GM12865 (cell line): ENCODE results near the gene UMPS.

Experiments
- DNase-seq: peaks from one replicate; pipeline ENCODE4 v3.0.0; 2010; ENCODE audit warnings: low read depth
- H3K4me3 ChIP-seq: 2 replicates; pipeline ENCODE4 v1.5.1; 2011; ENCODE audit warnings: mild to moderate bottlenecking, low read depth, low read length, control low read depth
- CTCF ChIP-seq: IDR thresholded peaks from 2 replicates; pipeline ENCODE4 v1.5.1; 2011; ENCODE audit warnings: low read length, control low read depth, low read depth, inconsistent platforms; ENCODE audit not compliant: insufficient read depth; ENCODE audit errors: missing control alignments

The UMPS gene

GRCh38 chr3:124791142-124791541 lies 60.9 kb downstream of the UMPS start:
- TF ChIP-seq CTCF = no peak
- DNase-seq = no peak
- H3K4me3 ChIP-seq = no peak overlapping the region

- peak; percentile 16 for DNase-seq
- TF ChIP-seq CTCF = no peak
- no peak overlapping the region for H3K4me3 ChIP-seq
Observed at GRCh38 chr3:124791639-124792151, 61.4 kb downstream of the UMPS start.

DNA sequence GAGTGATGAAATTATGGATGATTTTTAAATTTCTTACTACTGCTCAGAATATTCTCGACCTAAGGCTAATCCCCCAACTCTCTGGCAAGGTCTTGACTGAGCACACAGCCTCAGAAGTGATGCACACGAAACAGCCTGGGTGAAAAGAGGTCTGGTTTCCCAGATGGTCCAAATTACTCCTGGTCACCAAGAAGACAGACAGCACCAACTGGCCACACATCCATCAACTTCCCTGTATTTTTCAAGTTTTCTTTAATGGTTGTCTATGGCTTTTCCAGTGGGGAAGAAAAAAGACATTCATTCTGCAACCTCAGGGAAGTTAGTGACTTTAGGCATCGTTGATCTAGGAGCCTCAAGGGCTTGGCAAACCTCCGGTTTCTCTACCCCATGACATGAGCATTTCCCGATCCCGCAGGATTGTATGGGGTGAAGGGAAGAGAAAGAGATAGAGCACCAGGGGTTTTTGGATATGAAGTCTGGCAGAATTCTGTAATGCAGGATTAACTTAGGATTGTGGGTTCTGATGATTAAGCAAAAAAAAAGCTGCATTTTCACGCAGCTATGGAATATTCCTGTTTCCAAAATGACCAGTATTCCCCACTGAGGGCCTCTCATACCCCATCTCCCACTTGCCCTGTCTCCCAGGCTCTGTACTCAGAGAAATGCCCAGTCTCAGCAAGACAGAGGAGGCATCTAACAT lies 62.2 kb downstream of the UMPS start:
- H3K4me3 ChIP-seq = no peak overlapping the region
- DNase-seq = no peak
- TF ChIP-seq CTCF = no peak

DNA sequence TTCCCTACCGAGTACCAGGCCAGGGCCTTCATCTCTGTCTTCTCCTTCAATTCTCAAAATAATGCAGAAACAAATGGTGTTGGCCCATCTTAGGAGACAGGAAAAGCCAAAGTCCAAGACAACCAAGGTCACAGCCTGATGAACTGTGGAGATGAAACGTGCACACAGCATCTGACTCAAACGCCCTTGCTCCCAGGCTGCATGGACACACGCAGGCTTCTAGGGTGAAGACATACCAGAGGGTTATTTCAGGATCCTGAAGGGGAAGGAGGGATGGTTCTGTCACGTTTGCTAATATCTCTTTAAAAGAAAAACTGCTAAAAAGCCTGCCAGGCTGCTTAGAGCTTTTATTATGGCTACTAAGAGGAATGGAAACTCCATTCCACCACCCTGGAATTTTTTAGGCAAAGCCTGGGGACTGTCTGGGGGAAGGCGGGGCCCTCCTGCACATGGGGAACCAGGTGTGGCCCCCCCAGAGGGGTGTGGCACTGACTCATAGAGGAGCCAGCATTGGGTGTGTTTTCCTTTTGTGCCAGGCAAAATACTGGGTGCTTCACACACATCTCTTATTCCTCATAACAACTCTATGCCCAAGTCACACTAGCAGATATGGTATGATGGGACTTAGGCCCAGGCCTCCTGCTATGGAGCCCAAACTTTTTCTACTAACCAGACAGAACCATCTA lies 62.9 kb downstream of the UMPS start:
- no peak for TF ChIP-seq CTCF
- no peak overlapping the region for H3K4me3 ChIP-seq
- DNase-seq = no peak

DNA sequence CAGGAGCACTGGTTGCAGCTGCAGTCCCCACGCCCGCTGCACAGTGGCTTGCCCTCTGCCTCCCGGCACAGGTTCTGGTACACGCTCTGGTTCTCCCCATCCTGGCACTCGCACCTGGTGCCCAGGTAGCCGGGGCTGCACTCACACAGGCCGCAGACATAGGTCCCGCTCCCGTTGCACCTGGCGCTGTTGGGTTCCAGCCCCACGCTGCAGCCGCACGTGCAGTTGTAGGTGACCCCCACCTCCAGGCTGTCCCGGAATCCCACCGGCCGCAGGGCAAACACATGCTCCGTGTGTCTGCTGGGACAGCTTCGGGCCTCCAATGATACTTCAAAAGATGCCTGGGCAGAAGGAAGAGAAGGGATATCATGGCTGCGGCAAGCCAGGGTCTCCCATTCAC lies 66.2 kb downstream of the UMPS start:
- no peak for DNase-seq
- TF ChIP-seq CTCF = no peak
- no peak overlapping the region for H3K4me3 ChIP-seq

DNA sequence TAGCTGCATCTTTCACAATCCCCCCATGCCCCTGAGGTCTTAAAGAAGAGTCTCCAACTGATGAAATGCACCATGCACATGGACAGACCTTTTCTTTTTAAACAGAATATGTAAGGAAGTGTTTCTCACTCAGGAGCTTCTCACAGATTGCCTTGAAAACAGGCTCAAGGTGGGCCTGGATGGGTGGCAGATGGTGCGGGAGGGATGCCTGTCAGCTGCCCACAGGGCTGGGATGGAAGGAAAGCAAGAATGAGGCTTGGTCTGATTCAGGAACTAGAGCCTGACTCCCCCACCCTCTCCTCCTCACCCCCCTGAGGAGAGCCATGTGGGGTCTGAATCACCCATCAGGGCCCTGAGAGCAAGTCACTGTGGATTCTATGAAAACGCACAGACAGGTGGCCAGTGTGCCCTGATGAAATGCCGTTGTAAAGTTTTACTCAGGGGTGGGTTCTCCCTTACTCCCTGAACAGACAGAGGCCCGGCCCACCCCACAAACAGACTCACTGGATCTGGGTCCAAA lies 67.2 kb downstream of the UMPS start:
- no peak for DNase-seq
- no peak overlapping the region for H3K4me3 ChIP-seq
- TF ChIP-seq CTCF = no peak
